ENCODE results near the gene ABRACL.

- no peak for TF ChIP-seq ZNF416 (CRISPR knock-in tag; IDR thresholded peaks at IDR 0.05)
- TF ChIP-seq MAX (CRISPR knock-in tag; IDR thresholded peaks at IDR 0.05), result no peak
Observed at GRCh38 chr6:139047677-139048076, 19.1 kb downstream of the ABRACL start.

All from WTC11 (cell line).